Gastrocnemius medialis (tissue), 4 donors: Measurements from ENCODE around the gene SLC22A15. TPM values are rescaled to one million over a fixed set of nuclear protein-coding genes. Genes with fewer than 3 reads are reported as not detected.
"Not testable (repeated sequence)": the region's sequence is repeated elsewhere in the genome, so short reads cannot be mapped to it uniquely, and the experiment has no call there.

ENCODE experiments used
- ATAC-seq, 2 donors: fragments of 150-250 bp; one replicate each; pipeline ENCODE4 v1.9.1; 2016
- DNase-seq, 2 donors: peaks; one replicate each; pipeline ENCODE4 v3.0.0-alpha.2; 2019
- H3K27ac ChIP-seq, 4 donors: fragments of 200-600 bp; sonication (generic); 1 replicate in 1 of 4; 2 replicates in 3 of 4; pipeline ENCODE4 v1.5.1; 2016 to 2018; ENCODE audit warnings: mild to moderate bottlenecking in 2 of 4, moderate library complexity in 1 of 4
- H3K27me3 ChIP-seq, 3 donors: fragments of 200-600 bp; sonication (generic) in 2 of 3; 1 replicate in 1 of 3; 2 replicates in 2 of 3; pipeline versions ENCODE4 v1.5.1 to v1.6.0; 2016 to 2019; ENCODE audit warnings: mild to moderate bottlenecking in 1 of 3, moderate library complexity in 1 of 3
- H3K36me3 ChIP-seq, 2 donors: fragments of 200-600 bp; sonication (generic) in 1 of 2; one replicate each; pipeline ENCODE4 v1.5.1; 2017 to 2018
- H3K4me1 ChIP-seq, 2 donors: fragments of 200-600 bp; sonication (generic) in 1 of 2; one replicate each; pipeline ENCODE4 v1.5.1; 2016 to 2017; ENCODE audit warnings: mild to moderate bottlenecking in 2 of 2
- H3K4me3 ChIP-seq, 4 donors: fragments of 200-600 bp; sonication (generic) in 3 of 4; 1 replicate in 1 of 4; 2 replicates in 3 of 4; pipeline ENCODE4 v1.5.1; 2016 to 2019; ENCODE audit warnings: mild to moderate bottlenecking in 2 of 4
- H3K9me3 ChIP-seq, 3 donors: fragments of 200-600 bp; sonication (generic) in 2 of 3; 1 replicate in 1 of 3; 2 replicates in 2 of 3; pipeline ENCODE4 v1.5.1; 2016 to 2019
- CTCF ChIP-seq, 5 experiments: fragments of 450-650 bp in 3 of 5; fragments of 200-600 bp in 2 of 5; sonication (generic) in 2 of 5; IDR thresholded peaks in 4 of 5; conservative IDR thresholded peaks in 1 of 5; 1 replicate in 4 of 5; 2 replicates in 1 of 5; pipeline ENCODE4 v1.5.1; 2016 to 2019; ENCODE audit warnings: antibody characterized with exemption in 5 of 5, mild to moderate bottlenecking in 3 of 5, moderate library complexity in 3 of 5
- POLR2A ChIP-seq, 2 donors: fragments of 450-650 bp; IDR thresholded peaks; one replicate each; pipeline ENCODE4 v1.6.1; 2017; ENCODE audit warnings: antibody characterized with exemption in 2 of 2, mild to moderate bottlenecking in 2 of 2, moderate library complexity in 2 of 2
- in situ Hi-C, 4 donors: fragments of 200-750 bp; cut with MboI; loops; one replicate each; pipeline versions ENCODE4 v1.15.0 to v1.8.0; 2017; ENCODE audit warnings: low sequenced_read_pairs in 4 of 4
- intact Hi-C: fragments of 100-400 bp; cut with DNase I; formaldehyde crosslinking; loops from one replicate; pipeline ENCODE4 v1.15.1; 2023; ENCODE audit warnings: low total_unique reads
- total RNA-seq, 4 donors: library from RNA; depleted of rRNA; stranded (reverse); fragments of >200 nt; gene quantifications; one replicate each; pipeline versions ENCODE4 v1.1.0 to v1.2.3, GENCODE V29; 2016

The SLC22A15 gene
- total RNA-seq, 4 donors from 2014 or later: 0.15 to 0.62 (median 0.41) TPM

DNA sequence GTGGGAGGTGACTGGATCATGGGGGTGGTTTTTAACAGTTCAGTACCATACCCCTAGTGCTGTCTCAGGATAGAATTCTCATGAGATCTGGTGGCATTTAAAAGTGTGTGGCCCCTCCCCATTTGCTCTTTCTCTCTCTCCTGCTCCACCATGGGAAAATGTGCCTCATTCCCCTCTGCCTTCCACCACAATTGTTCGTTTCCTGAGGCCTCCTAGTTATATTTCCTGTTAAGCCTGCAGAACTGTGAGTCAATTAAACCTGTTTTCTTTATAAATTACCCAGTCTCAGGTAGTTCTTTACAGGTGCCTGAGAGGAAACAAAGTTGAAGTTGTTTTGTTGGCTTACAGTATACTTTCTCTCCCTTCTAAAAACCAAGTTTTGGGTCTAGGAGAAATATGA, 23.1 kb upstream of the SLC22A15 start:
- H3K36me3 ChIP-seq: no peaks in the 10 kb centered on the region
- no peak overlapping the region for H3K27ac ChIP-seq
- H3K4me3 ChIP-seq: no peak overlapping the region
- ATAC-seq (no peak), DNase-seq (no peak)
- H3K9me3 ChIP-seq: no peaks in the 10 kb centered on the region
- H3K4me1 ChIP-seq: no peaks in the 10 kb centered on the region
- H3K27me3 ChIP-seq: no peaks in the 10 kb centered on the region
- intact Hi-C loops (no loop called here), in situ Hi-C loops (no loop called here)
- TF ChIP-seq POLR2A (IDR thresholded peaks at IDR 0.05) (no peak), CTCF (IDR thresholded peaks at IDR 0.05 in 4 of 5, conservative IDR thresholded peaks at IDR 0.05 in 1 of 5) (no peak)

GRCh38 chr1:115954684-115955083, 21.6 kb upstream of the SLC22A15 start:
- H3K27ac ChIP-seq: no peak overlapping the region
- H3K9me3 ChIP-seq: no peaks in the 10 kb centered on the region
- ATAC-seq (no peak), DNase-seq (no peak)
- no peak overlapping the region for H3K4me3 ChIP-seq
- no peaks in the 10 kb centered on the region for H3K36me3 ChIP-seq
- intact Hi-C loops: no loop called here
- no peaks in the 10 kb centered on the region for H3K27me3 ChIP-seq
- TF ChIP-seq POLR2A (IDR thresholded peaks at IDR 0.05) (no peak), CTCF (IDR thresholded peaks at IDR 0.05 in 4 of 5, conservative IDR thresholded peaks at IDR 0.05 in 1 of 5) (no peak)
- H3K4me1 ChIP-seq: no peaks in the 10 kb centered on the region
- in situ Hi-C loops: no loop called here

- H3K36me3 ChIP-seq: no peaks in the 10 kb centered on the region
- no peak overlapping the region for H3K27ac ChIP-seq
- no peak for TF ChIP-seq CTCF (IDR thresholded peaks at IDR 0.05 in 4 of 5, conservative IDR thresholded peaks at IDR 0.05 in 1 of 5)
- no peak for TF ChIP-seq POLR2A (IDR thresholded peaks at IDR 0.05)
- in situ Hi-C loops: no loop called here
- no peaks in the 10 kb centered on the region for H3K4me1 ChIP-seq
- H3K4me3 ChIP-seq: no peak overlapping the region
- intact Hi-C loops: no loop called here
- DNase-seq (no peak), ATAC-seq (no peak)
- no peaks in the 10 kb centered on the region for H3K9me3 ChIP-seq
- no peaks in the 10 kb centered on the region for H3K27me3 ChIP-seq
Observed at GRCh38 chr1:115955228-115955627, 21.1 kb upstream of the SLC22A15 start.

DNA sequence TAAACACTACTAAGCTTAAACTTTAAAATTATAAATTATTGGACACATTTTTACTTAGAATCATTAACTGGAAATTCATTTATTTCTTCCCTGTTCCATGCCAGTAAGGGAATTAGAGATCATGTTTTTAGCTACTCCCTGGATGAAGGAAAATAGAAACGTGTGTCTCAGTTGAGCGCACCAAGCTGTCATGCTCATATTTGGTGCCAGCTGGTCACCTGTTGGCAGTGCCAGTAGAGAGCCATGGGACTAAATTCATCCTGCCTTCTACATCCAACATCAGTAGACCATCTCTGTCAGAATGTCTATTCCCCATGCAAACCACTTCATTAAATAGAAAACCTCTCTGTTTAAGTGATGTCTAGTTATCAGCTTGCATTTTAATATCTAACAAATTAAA, 17.4 kb upstream of the SLC22A15 start:
- DNase-seq: no peak
- intact Hi-C loops: no loop called here
- H3K27ac ChIP-seq: no peak overlapping the region
- ATAC-seq: no peak
- H3K36me3 ChIP-seq: no peaks in the 10 kb centered on the region
- no peaks in the 10 kb centered on the region for H3K4me1 ChIP-seq
- no peak overlapping the region for H3K4me3 ChIP-seq
- H3K27me3 ChIP-seq: peaks cover 0 to 3% (median 0%) of the 10 kb centered on the region in 3 donors
- no peak for TF ChIP-seq CTCF (IDR thresholded peaks at IDR 0.05 in 4 of 5, conservative IDR thresholded peaks at IDR 0.05 in 1 of 5)
- TF ChIP-seq POLR2A (IDR thresholded peaks at IDR 0.05): no peak
- H3K9me3 ChIP-seq: no peaks in the 10 kb centered on the region
- in situ Hi-C loops: no loop called here

- in situ Hi-C loops (no loop called here), intact Hi-C loops (no loop called here)
- TF ChIP-seq CTCF (IDR thresholded peaks at IDR 0.05 in 4 of 5, conservative IDR thresholded peaks at IDR 0.05 in 1 of 5) (no peak), POLR2A (IDR thresholded peaks at IDR 0.05) (no peak)
- ATAC-seq: no peak
- Histone ChIP-seq H3K36me3 (no peaks in the 10 kb centered on the region), H3K4me3 (no peak overlapping the region), H3K4me1 (no peaks in the 10 kb centered on the region), H3K9me3 (no peaks in the 10 kb centered on the region), H3K27ac (no peak overlapping the region), H3K27me3 (peaks cover 0 to 7% (median 2%) of the 10 kb centered on the region in 3 donors)
- no peak for DNase-seq
Observed at GRCh38 chr1:115969509-115969908, 6.8 kb upstream of the SLC22A15 start.

GRCh38 chr1:115971778-115972177, 4.5 kb upstream of the SLC22A15 start:
- in situ Hi-C loops, H3K4me3 ChIP-seq: not testable (repeated sequence)

More at GRCh38 chr1:115971778-115972177, 4.5 kb upstream of the SLC22A15 start:
- intact Hi-C loops, DNase-seq, H3K36me3 ChIP-seq, H3K4me1 ChIP-seq, H3K9me3 ChIP-seq, ATAC-seq, H3K27ac ChIP-seq: not testable (repeated sequence)
- H3K27me3 ChIP-seq: peaks cover 7 to 21% (median 9%) of the 10 kb centered on the region in 3 donors
